Tibial artery (tissue), 4 donors: Measurements from ENCODE around the gene LMF1.

ENCODE experiments used
- DNase-seq, 2 donors: peaks; one replicate each; pipeline ENCODE4 v3.0.0-alpha.2; 2019
- H3K27ac ChIP-seq, 2 donors: fragments of 200-600 bp; sonication (generic) in 1 of 2; 1 replicate in 1 of 2; 2 replicates in 1 of 2; pipeline ENCODE4 v1.5.1; 2018 to 2019; ENCODE audit warnings: mild to moderate bottlenecking in 1 of 2
- H3K27me3 ChIP-seq, 2 donors: fragments of 200-600 bp; sonication (generic) in 1 of 2; one replicate each; pipeline versions ENCODE4 v1.5.1 to v1.6.0; 2016 to 2019
- H3K36me3 ChIP-seq, 3 donors: fragments of 200-600 bp; sonication (generic) in 2 of 3; one replicate each; pipeline ENCODE4 v1.5.1; 2016 to 2019; ENCODE audit warnings: mild to moderate bottlenecking in 2 of 3
- H3K4me1 ChIP-seq, 4 donors: fragments of 200-600 bp; sonication (generic) in 2 of 4; 1 replicate in 3 of 4; 2 replicates in 1 of 4; pipeline ENCODE4 v1.5.1; 2016 to 2019
- H3K4me3 ChIP-seq, 2 donors: fragments of 200-600 bp; sonication (generic) in 1 of 2; 1 replicate in 1 of 2; 2 replicates in 1 of 2; pipeline ENCODE4 v1.5.1; 2018 to 2019; ENCODE audit warnings: mild to moderate bottlenecking in 2 of 2
- H3K9me3 ChIP-seq, 3 donors: fragments of 200-600 bp; sonication (generic) in 1 of 3; one replicate each; pipeline ENCODE4 v1.5.1; 2016 to 2019
- CTCF ChIP-seq, 2 experiments: fragments of 200-600 bp in 1 of 2; fragments of 450-650 bp in 1 of 2; IDR thresholded peaks; one replicate each; pipeline ENCODE4 v1.5.1; 2017 to 2019; ENCODE audit warnings: antibody characterized with exemption in 2 of 2, mild to moderate bottlenecking in 1 of 2, moderate library complexity in 1 of 2
- intact Hi-C: fragments of 100-400 bp; cut with DNase I; formaldehyde crosslinking; loops from one replicate; pipeline ENCODE4 v1.15.0; 2023; ENCODE audit warnings: low total_unique reads

The LMF1 gene

GRCh38 chr16:915546-915945 is 55.2 kb downstream of the LMF1 start:
- intact Hi-C loops, result no loop called here
- H3K27ac ChIP-seq, result no peak overlapping the region
- H3K4me1 ChIP-seq, result peaks cover 0 to 13% (median 8%) of the 10 kb centered on the region in 4 donors
- no peaks in the 10 kb centered on the region for H3K27me3 ChIP-seq
- no peak for DNase-seq
- H3K9me3 ChIP-seq, result no peaks in the 10 kb centered on the region
- TF ChIP-seq CTCF (IDR thresholded peaks at IDR 0.05), result no peak
- peaks cover 0 to 28% (median 0%) of the 10 kb centered on the region in 3 donors for H3K36me3 ChIP-seq
- no peak overlapping the region for H3K4me3 ChIP-seq

GRCh38 chr16:914440-914839 is 56.3 kb downstream of the LMF1 start:
- no peaks in the 10 kb centered on the region for H3K27me3 ChIP-seq
- no peak overlapping the region for H3K27ac ChIP-seq
- no peaks in the 10 kb centered on the region for H3K9me3 ChIP-seq
- H3K36me3 ChIP-seq, result peaks cover 3 to 39% (median 9%) of the 10 kb centered on the region in 3 donors
- H3K4me3 ChIP-seq, result no peak overlapping the region
- TF ChIP-seq CTCF (IDR thresholded peaks at IDR 0.05), result no peak
- no peak for DNase-seq
- intact Hi-C loops, result no loop called here
- H3K4me1 ChIP-seq, result peaks cover 0 to 2% (median 0%) of the 10 kb centered on the region in 4 donors

GRCh38 chr16:913817-914439 is 56.9 kb downstream of the LMF1 start:
- TF ChIP-seq CTCF (IDR thresholded peaks at IDR 0.05), result no peak
- peaks cover 8 to 45% (median 14%) of the 10 kb centered on the region in 3 donors for H3K36me3 ChIP-seq
- DNase-seq, result no peak
- H3K27me3 ChIP-seq, result no peaks in the 10 kb centered on the region
- intact Hi-C loops, result no loop called here
- no peaks in the 10 kb centered on the region for H3K9me3 ChIP-seq
- H3K27ac ChIP-seq, result no peak overlapping the region
- H3K4me1 ChIP-seq, result no peaks in the 10 kb centered on the region
- no peak overlapping the region for H3K4me3 ChIP-seq

- intact Hi-C loops, result no loop called here
- no peak overlapping the region for H3K4me3 ChIP-seq
- TF ChIP-seq CTCF (IDR thresholded peaks at IDR 0.05), result no peak
- H3K36me3 ChIP-seq, result peaks cover 11 to 54% (median 17%) of the 10 kb centered on the region in 3 donors
- no peaks in the 10 kb centered on the region for H3K4me1 ChIP-seq
- H3K9me3 ChIP-seq, result no peaks in the 10 kb centered on the region
- H3K27me3 ChIP-seq, result no peaks in the 10 kb centered on the region
- no peak overlapping the region for H3K27ac ChIP-seq
- no peak for DNase-seq
These were observed 57.8 kb downstream of the LMF1 start for GRCh38 chr16:912684-913613.

GRCh38 chr16:912322-912683 is 58.5 kb downstream of the LMF1 start:
- no peak for TF ChIP-seq CTCF (IDR thresholded peaks at IDR 0.05)
- peaks cover 0 to 4% (median 0%) of the 10 kb centered on the region in 3 donors for H3K9me3 ChIP-seq
- no peak for DNase-seq
- intact Hi-C loops, result no loop called here
- H3K36me3 ChIP-seq, result peaks cover 17 to 61% (median 24%) of the 10 kb centered on the region in 3 donors
- H3K27me3 ChIP-seq, result no peaks in the 10 kb centered on the region
- no peak overlapping the region for H3K4me3 ChIP-seq
- H3K27ac ChIP-seq, result no peak overlapping the region
- no peaks in the 10 kb centered on the region for H3K4me1 ChIP-seq
